Measurements from ENCODE around the gene TGM2. TPM values are rescaled to one million over a fixed set of nuclear protein-coding genes. Genes with fewer than 3 reads are reported as not detected.

Gene TGM2
- total RNA-seq, 1 donor from 2014 or later = 529 TPM

GRCh38 chr20:38197619-38198018 lies 32.5 kb upstream of the TGM2 start:
- Histone ChIP-seq H3K9me3 (no peaks in the 10 kb centered on the region), H3K27me3 (no peaks in the 10 kb centered on the region), H3K27ac (no peak overlapping the region), H3K4me3 (no peak overlapping the region), H3K4me1 (peaks cover 0 to 5% of the 10 kb centered on the region in 2 donors), H3K36me3 (no peaks in the 10 kb centered on the region)
- DNase-seq (ENCODE audit: low spot score in 2 of 2) = peak in 1 of 2 donors; percentile 28
- intact Hi-C loops (cut with DNase I) = no loop called here
- no peak for TF ChIP-seq CTCF (IDR thresholded peaks at IDR 0.05)

GRCh38 chr20:38197217-38197616 lies 32.1 kb upstream of the TGM2 start:
- Histone ChIP-seq H3K4me1 (peaks cover 0 to 5% of the 10 kb centered on the region in 2 donors), H3K27me3 (no peaks in the 10 kb centered on the region), H3K36me3 (no peaks in the 10 kb centered on the region), H3K27ac (no peak overlapping the region), H3K4me3 (no peak overlapping the region), H3K9me3 (no peaks in the 10 kb centered on the region)
- DNase-seq (ENCODE audit: low spot score in 2 of 2) = peak in 1 of 2 donors; percentile 47
- no peak for TF ChIP-seq CTCF (IDR thresholded peaks at IDR 0.05)
- intact Hi-C loops (cut with DNase I) = no loop called here

GRCh38 chr20:38196592-38196991 lies 31.5 kb upstream of the TGM2 start:
- no peaks in the 10 kb centered on the region for H3K9me3 ChIP-seq
- H3K4me3 ChIP-seq = no peak overlapping the region
- peak; percentile 47 to 89 for DNase-seq (ENCODE audit: low spot score in 2 of 2)
- H3K27me3 ChIP-seq = no peaks in the 10 kb centered on the region
- peaks cover 0 to 6% of the 10 kb centered on the region in 2 donors for H3K4me1 ChIP-seq
- no peaks in the 10 kb centered on the region for H3K36me3 ChIP-seq
- no peak for TF ChIP-seq CTCF (IDR thresholded peaks at IDR 0.05)
- intact Hi-C loops (cut with DNase I) = no loop called here
- peak overlapping the region; percentile 46 to 54 for H3K27ac ChIP-seq

DNA sequence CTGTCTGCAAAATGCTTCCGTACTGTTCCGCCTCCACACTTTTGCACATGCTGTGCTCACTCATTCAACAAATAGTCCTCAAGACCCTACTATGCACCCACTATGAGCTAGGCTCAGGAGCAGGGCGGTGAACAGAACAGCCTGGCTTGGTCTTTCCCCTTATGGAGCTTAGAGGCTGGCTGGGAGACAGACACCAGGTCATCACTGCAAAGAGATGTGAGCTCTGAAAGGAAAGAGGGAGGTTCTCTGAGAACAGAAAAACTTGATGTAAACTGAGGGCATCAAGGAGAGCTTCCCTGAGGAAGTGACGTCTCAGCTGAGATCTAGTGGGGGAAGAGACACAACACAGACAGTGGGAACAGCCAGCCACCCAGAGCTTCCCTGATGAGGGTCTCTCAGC lies 31.0 kb upstream of the TGM2 start:
- intact Hi-C loops (cut with DNase I) = no loop called here
- Histone ChIP-seq H3K4me3 (no peak overlapping the region), H3K27ac (peak overlapping the region; percentile 46 to 54), H3K4me1 (peaks cover under 1 to 11% of the 10 kb centered on the region in 2 donors), H3K9me3 (no peaks in the 10 kb centered on the region), H3K27me3 (no peaks in the 10 kb centered on the region), H3K36me3 (no peaks in the 10 kb centered on the region)
- no peak for TF ChIP-seq CTCF (IDR thresholded peaks at IDR 0.05)
- DNase-seq (ENCODE audit: low spot score in 2 of 2) = peak in 1 of 2 donors; percentile 49

GRCh38 chr20:38195521-38195920 lies 30.5 kb upstream of the TGM2 start:
- Histone ChIP-seq H3K4me3 (no peak overlapping the region), H3K9me3 (no peaks in the 10 kb centered on the region), H3K27ac (no peak overlapping the region), H3K36me3 (no peaks in the 10 kb centered on the region), H3K27me3 (no peaks in the 10 kb centered on the region), H3K4me1 (peaks cover 5 to 11% of the 10 kb centered on the region in 2 donors)
- intact Hi-C loops (cut with DNase I) = no loop called here
- peak in 1 of 2 donors; percentile 52 for DNase-seq (ENCODE audit: low spot score in 2 of 2)
- TF ChIP-seq CTCF (IDR thresholded peaks at IDR 0.05) = no peak

DNA sequence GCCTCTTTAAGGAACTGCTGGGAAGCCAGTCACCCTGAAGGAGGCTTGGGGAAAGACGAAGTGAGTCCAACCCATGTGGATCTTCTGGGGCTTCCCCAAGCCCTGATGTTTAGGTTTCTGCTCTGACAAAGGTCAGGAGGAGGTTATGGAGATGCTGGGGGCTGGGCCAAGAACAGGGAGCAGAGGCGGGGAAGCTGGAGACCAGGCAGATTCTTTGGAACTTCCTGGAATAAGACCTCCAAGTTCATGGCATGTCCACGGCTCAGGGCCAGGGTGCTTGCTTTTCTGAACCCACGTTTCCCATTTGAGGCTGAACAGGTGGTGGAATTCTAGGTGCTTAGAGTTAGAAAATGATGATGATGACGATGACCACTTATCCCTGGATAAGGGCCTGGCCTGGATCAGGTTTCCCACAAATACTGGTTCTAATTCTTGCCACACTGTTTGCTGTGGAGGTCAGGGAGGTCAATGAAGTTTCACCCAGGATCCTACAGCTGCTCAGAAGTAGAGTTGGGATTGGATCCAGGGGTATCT lies 30.0 kb upstream of the TGM2 start:
- peaks cover 5 to 11% of the 10 kb centered on the region in 2 donors for H3K4me1 ChIP-seq
- H3K36me3 ChIP-seq = no peaks in the 10 kb centered on the region
- H3K27me3 ChIP-seq = no peaks in the 10 kb centered on the region
- TF ChIP-seq CTCF (IDR thresholded peaks at IDR 0.05) = no peak
- H3K4me3 ChIP-seq = no peak overlapping the region
- no peak overlapping the region for H3K27ac ChIP-seq
- intact Hi-C loops (cut with DNase I) = no loop called here
- peak in 1 of 2 donors; percentile 37 for DNase-seq (ENCODE audit: low spot score in 2 of 2)
- no peaks in the 10 kb centered on the region for H3K9me3 ChIP-seq

All from ascending aorta (tissue), 2 donors.